NCI-H2196 (cell line): ENCODE data around the gene AK8.

Source experiments
- DNase-seq: peaks from one replicate; lab custom pipeline; 2025; ENCODE audit not compliant: unreplicated experiment; lab: John Stamatoyannopoulos, UW

Gene AK8

DNA sequence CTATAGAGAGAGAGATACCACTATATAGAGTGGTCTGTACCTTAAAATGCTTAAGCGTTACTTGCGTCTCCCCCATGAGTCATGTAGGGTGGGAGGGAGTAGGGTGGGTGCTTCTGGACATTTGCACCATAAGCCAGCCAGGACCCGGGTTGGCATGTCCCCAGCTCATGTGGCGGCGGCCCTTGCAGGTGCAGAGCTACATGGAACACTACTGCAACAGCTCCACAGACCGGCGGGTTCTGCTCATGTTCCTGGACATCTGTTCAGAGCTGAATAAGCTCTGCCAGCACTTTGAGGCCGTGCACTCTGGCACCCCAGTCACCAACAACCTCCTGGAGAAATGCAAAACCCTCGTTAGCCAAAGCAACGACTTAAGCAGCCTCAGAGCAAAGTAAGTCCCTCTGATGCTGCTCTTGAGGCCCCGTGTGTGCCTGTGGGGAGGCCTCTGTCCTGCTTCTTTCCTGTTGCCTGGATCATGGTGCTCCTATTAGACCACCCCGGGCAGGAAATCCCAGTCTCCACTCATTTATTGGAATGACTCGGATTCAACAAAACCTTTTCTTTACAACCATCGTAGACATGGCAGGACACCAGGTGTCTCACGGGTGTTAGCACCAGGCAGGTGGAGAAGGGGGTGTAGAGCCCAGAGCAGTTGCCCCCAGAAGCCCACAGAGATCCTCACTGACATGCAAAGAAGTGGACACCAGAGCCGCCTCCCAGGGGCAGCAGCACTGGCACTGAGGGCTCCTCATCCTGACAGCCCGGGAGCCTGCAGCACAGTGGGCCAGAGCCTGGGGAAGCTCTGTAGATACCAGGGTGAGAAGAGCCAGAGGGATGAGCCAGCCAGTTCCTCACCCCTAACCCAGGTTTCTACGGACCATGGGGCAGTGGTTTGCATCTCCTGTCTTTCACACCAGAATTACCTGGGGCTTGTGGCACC, 9.4 kb upstream of the AK8 start:
- no peak for DNase-seq

DNA sequence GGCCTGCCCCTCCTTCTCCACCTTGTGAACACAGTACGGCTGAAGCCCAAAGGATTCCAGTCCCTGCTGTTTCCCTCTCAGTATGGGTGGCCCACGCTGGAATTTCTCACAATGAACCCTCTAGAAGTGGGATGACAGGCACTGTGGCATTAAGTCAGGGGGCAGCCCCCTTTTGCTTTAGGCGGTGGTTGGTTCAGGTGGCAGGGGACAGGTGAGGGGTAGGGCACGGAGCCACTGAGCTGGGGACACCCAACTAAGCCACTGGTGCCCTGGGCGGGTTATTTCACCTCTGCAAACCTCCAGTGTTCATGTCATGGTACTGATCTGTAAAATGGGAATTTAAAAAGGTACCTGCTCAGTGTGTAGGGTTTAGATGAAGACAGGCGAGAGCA, 8.2 kb upstream of the AK8 start:
- DNase-seq: no peak

DNA sequence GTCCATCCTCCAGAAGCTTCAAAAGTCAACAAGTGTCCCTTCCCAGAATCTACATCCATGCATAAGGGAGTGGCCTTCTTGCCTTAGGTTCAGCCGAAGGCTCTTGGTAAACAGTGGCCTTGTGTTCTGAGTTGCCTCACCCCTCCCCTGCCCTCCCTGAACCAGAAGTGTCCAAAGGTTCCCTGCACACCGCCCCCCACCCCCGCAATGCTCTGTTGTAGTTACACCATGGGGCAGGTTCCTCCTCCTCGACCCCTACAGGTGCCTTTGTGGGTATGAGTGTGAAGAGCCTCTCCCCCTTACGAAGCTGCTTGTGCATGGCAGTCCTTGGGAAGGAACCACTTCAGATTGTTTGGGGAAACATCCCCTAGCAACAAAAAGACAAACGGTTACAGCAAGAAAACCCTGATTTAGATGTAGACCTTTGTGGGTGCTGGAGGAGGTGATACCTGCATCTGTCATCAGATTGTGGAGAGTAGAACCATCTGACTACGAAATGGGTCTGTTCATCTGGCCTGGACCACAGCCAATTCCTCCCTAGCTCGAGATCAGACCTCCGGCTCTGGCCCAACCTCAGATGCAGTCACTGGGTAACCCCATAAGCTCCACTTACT, 7.7 kb upstream of the AK8 start:
- no peak for DNase-seq

DNA sequence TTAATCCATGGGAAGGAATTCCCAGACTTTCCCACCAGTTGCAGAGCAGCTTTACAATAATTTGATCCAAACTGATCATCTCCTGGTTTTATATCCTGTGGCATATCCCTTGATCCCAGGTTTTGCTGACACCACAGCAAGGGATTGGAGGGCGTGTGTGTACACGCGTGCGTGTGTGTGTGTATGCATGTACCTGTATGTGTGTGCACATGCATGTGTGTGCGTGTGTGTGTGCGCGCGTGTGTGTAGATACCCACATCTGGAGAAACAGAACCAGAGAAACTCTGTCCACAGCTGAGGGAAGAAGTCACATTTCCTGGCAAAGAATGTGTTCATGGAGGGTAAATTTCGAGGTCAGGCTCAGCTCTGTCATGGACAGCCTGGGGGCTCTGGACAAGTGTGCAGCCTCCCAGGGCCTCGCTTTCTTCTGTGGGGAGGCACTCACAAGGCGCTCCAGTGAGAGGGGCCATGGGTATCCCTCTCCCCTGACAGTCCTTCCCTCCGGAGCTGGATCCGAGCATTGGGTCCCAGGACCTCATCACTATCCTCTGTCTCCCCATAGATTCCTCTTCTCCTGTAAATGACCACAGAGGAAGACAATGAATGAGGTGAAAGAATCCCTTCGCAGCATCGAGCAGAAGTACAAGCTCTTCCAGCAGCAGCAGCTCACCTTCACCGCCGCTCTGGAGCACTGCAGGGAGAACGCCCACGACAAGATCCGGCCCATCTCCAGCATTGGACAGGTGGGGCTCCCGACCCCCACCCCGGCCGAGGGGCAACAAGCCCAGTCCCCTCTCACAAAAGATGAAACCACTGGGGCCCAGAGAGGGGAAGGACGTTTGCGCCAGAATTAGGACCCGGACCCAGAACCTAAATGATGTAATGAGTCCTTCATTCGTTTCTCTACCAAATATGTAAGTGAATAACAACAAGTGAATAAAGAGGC, 5.5 kb upstream of the AK8 start:
- DNase-seq: no peak

DNA sequence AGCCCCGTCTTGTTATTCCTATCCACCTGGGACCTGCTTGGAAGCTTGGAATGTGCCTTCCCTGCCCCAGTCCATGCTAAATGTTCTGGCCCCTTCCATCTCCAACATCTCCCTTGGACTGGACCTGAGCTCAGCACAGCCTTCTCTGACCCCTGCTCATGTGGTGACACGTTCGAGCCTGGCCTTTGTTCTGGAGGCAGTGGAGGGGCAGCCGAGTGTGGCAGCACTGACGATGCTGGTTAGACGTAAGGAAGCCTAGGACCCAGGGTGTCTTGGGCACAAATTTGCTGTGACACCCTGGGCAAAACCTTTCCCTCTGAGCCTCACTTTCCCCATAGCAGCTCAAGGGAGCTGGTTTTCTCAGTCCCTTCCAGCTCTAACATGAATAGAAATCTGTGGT, 4.5 kb upstream of the AK8 start:
- no peak for DNase-seq

DNA sequence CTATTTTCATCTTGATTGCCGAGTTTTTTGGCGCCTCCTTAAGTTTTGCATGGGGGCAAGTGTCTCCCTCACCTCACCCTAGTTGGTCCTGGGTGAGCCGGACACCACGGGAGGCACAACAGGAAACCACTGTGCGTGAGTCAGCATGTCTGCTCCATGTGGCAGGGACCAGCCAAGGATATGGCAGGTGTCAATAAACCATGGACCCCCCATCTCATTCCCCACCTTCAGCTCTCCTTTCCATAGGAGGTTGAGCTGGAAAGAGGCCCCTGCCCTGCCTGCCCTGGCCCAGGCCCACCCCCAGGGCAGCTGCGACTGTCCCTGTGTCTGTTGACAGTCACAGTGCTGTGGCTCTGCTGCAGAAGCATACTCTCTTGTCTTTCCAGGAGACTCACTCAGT, 3.7 kb upstream of the AK8 start:
- DNase-seq: no peak

DNA sequence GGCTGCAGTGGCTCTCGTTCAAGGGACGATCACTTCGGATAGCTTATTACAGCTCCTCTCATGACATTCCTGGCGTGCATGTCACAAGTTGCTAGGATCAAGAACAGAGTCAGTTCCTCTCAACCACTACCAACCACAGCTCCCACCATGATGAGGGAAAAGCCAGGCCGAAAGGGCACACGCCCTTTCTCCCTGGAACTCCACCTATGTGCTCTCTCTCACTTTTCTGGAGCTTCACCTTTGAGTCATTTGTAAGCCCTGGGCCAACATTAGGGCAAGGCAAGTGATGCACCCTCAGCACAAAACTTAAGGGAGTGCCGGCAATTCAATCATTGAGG, 2.2 kb upstream of the AK8 start:
- DNase-seq: no peak

DNA sequence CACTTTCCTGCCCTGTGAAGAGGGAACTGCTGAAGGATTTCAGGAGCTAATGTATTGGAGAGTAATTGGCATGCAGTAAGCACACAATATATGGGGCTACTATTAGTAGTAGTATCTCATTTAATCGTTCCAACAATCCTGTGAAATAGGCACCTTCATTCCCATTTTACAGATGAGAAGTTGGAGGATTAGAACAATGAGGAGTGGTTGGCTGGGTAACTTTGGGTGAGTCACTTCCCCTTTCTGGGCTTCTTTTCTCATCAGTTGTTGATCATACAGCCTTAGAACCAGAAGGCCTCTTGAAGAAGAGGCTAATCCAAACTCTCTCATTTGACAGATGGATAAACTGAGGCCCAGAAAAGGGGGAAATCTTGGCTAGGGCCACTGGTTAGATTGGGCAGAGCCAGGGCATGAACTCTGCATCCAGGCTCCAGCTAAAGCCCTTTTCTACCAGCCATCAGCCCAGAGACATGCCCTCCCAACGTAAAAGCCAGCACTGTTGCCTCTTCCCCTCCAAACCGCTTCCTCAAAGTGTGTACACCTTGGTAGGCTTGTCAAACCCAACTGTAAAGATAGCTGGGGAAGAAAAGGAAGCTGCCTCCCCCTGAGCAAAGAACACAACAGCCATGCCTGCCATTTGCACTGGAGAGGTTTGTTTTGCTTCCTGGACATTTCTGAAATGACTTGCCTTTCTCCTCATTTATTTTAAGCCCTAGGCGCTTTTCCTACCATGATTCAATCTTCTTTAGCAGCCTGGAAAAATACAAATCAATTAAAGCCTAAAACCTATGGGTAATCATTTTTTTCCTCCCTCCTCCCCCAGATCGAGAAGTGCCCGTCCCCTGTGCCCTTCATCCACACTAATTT, 1.6 kb upstream of the AK8 start:
- DNase-seq: no peak

DNA sequence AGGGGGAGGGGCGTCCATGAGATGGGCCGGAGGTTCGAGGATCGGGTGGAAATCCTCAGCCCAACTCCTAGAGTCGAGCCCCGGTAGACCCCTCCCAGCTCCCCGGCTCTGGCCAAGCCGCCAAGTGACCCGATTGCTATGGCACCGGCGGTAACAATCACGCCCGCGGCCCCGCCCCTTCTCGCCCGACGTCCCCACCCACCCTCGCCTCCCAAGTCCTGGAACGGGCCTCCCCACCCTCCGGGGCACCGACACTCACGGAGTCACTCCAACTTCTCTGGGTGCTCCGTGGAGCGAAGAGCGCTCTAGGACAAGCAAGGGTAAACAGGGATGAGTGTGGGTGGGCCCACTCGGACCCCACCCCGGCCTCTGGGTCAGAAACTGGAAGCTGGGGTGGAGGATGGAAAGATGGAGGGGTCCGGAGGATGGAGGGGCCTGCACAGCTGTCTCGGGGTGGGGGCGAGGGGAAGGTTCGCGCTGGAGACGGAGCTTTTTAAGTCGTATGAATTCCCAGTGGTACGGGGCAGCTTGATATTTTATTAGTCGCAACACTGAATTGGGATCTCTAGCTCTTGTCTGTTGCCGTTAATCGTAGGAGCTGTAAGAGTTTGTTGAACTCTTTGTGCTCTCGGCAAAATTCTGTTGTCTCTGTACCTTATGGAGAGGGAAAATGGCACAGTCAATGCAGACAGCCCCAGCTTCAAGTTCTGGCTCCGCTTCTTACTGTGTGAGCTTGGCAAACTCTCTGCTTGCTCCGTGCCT, 792 bp upstream of the AK8 start, which contains the start of gene SPACA9:
TSS of gene SPACA9 (plus strand) at position 204 of the 762 bp plus-strand sequence. CDS start 5,050 bp downstream, outside the sequence.
- DNase-seq: peak; percentile 25

DNA sequence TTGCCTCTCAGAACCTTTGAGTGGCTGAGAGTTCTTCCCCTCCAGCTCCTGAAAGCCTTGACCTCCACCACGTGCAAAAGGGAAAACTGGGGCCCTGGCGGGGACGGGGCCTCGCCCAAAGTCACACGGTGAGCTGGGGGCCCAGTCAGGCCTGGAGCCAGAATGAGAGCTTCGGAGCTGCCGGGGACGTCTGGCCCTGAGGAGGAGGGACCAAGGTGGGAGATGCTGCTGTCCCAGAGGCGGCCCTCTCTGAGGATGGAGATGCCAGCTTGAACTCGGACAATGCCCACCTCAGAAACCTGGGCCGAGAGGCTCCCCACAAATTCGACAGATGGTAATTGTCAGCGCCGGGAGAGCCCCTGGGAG, 643 bp downstream of the AK8 start:
- DNase-seq: no peak

DNA sequence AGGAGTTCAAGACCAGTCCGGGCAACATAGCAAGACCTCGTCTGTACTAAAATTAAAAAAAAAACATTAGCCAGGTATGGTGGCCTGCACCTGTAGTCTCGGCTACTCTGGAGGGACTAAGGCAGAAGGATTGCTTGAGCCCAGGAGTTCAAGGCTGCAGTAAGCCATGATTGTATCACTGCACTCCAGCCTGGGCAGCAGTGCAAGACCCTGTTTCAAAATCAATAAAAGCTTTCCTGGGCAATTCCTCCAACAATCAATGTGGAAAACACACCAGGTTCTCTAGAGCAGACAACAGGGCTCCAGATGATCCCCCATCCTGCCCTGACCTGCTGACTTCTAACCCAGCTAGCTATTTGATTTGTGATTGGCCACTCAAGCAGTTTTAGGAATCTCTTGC, 1.2 kb downstream of the AK8 start:
- no peak for DNase-seq

DNA sequence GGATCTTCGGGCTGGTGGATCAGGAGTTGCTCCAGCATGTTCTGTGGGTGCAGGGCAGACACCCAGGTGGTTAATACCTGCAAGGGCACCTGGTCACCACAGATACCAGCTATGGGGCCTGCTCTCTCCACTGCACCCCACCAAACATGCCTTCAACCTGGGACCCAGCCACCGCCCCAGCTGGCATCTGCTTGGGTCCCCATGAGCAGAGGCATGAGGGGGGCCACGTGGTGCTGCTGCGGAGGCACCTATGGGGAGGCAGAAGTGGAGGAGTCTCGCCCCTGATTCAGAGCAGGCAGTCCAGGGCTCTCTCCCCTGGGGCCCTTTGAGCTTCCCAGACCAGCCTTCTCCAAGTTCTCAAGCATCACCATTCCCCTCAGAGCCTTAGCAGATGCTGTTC, 2.9 kb downstream of the AK8 start:
- no peak for DNase-seq

DNA sequence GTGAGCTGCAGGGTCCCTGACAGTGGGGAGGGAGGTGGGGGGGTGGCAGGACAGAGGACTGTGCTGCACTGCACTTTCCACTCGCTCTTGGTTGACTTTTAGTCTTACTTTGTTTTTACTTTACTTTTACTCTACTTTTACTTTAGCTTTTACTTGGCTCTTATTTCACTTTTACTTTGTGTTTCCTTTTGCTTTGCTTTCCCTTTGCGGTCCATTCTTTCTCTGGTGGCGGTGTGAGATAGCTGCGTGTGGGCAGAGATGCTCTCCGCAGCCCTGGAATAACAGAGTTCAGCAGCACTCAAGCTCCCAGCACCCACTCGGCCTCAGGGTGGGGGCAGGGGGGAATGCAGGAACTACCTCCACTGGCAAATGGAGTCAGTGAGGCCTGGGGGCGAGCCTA, 4.7 kb downstream of the AK8 start:
- no peak for DNase-seq

DNA sequence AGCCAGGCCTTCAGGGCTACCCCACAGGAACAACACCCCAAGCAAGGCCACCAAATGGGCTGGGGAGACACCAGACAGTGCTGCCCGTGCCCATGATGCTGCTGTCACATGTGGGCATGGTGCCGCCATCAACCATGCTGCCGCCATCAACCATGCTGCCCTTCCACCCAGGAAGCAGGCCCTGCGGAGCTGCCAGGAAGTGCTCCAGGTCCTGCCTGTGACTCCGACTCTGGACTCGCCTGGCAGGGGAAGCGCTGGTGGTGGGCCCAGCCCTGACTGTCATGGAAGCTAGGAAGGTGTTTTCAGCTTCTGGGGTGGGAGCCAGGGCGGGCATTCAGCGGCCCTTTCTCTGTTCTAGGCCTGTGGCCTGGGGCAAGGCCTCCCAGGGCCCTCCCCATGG, 8.8 kb downstream of the AK8 start:
- no peak for DNase-seq

DNA sequence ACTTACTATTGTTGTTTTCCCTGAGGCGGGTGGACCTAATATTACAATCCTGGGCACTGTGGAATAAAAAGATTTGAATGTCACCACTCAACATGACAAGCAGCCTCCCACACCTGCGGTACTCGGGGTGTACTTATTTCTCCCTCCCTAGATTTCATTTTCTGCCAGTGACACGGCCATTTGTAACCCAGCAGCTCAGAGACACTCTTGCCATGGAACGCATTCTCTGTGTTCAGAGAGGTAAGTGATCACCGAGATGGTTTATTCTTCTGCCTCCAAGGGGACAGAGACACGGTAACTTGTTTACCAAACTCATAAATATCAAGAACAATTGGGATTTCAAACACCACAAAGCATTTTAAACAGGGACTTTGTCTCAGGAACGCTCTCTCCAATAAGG, 11.2 kb downstream of the AK8 start:
- no peak for DNase-seq

DNA sequence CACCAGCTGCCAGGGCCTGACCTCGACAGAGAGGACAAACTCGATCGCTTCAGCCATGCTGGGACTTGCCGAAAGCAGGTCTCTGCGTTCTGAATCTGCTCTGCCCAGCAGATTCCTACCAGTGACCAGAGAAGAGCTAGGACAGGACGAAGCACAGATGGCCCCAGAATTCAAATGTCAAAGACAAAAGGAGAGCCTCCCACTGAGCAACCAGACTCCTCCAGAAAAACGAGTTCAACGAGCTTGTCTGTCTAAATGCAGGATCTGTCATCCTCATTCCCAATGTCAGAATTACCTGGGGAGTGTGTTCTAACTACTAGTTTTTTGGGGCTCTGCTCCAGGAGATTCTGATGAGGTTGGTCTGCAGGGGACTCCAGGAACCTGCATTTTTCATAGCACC, 13.4 kb downstream of the AK8 start:
- DNase-seq: no peak

DNA sequence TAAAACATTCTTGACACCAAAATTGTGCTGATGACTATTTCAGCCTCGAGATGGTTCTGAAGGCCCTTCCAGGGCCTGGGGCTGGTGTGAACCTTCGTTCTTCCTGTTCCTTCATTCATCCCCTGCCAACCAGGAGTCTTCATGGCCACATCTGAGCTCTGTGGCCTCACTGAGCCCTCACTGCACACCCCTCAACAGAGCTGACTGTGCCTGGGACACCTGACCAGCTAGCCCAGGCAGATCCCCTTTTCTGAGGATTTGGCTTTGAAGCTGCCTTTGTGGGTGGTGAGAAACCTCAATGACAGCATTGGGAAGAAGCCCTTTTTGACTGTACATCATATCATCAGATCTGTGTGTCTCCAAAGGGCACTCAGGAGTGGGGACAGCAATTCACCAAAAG, 13.8 kb downstream of the AK8 start:
- no peak for DNase-seq

DNA sequence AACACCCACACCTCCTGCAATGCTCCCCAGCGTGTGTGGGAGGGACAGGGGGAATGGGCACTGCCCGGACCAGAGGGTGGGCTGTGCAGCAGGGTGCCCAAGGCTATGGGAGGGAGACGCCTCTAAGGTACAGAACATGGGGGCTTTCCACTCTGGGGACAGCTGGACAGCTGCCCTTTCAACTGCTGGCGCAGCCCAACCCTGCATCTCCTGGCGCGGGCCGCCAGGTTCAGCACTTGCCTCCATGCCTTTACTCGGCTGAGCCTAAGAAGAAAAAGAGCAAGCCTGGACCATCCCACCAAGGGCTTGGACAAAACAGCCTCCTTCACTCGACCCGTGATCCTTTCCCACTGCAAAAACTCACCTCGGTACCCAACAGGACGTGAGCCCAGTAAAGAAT, 15.0 kb downstream of the AK8 start:
- no peak for DNase-seq

DNA sequence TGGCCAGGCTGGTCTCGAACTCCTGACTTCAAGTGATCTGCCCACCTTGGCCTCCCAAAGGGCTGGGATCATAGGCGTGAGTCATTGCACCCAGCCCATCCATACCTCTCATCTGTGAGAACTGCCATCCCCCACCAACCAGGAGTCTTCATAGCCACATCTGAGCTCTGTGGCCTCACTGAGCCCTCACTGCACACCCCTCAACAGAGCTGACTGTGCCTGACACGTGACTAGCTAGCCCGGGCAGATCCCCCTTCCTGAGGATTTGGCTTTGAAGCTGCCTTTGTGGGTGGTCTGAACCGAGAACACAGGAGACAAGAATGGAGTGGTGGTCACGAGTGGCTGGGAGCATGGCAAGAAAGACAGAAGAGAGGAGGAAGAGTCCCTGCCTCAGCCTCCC, 15.6 kb downstream of the AK8 start:
- no peak for DNase-seq

DNA sequence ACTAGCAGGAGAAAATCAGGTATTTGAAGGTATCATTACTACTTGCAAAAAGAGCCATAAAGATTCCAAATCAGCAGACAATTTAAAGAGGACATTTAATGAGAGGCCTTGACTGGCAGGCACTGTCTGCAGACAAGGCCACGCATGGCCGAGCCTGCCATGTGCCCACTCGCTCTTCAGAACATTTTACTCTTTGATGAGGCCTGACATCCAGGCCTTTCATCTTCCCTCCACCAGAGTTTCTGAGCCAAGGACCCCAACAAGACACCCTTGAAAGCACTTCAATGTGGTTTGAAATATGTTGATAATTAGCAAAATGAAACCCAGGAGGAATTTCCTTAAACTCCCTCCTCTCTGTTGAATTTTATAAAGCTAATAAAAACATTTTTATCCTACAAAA, 16.4 kb downstream of the AK8 start:
- no peak for DNase-seq
